HUES6 (cell line): ENCODE data around the gene NUP58.

ENCODE experiments used
- H3K27ac ChIP-seq: 2 replicates; pipeline ENCODE4 v1.7.0; 2013; ENCODE audit warnings: low read depth, mild to moderate bottlenecking, low read length, inconsistent platforms
- H3K27me3 ChIP-seq: 2 replicates; pipeline ENCODE4 v1.6.1; 2013; ENCODE audit warnings: low read length; ENCODE audit not compliant: control insufficient read depth, insufficient read depth
- H3K36me3 ChIP-seq: 2 replicates; pipeline ENCODE4 v1.6.1; 2013; ENCODE audit warnings: low read length; ENCODE audit not compliant: control insufficient read depth, insufficient read depth
- H3K4me1 ChIP-seq: 2 replicates; pipeline ENCODE4 v1.6.1; 2013; ENCODE audit warnings: low read length; ENCODE audit not compliant: control insufficient read depth, insufficient read depth
- H3K4me3 ChIP-seq: 2 replicates; pipeline ENCODE4 v1.5.1; 2013; ENCODE audit warnings: low read depth, low read length
- H3K9ac ChIP-seq: one replicate; pipeline ENCODE4 v1.6.1; 2013; ENCODE audit warnings: mild to moderate bottlenecking, low read length
- H3K9me3 ChIP-seq: 2 replicates; pipeline ENCODE4 v1.6.1; 2013; ENCODE audit warnings: low read depth, low read length; ENCODE audit not compliant: control insufficient read depth, insufficient read depth

NUP58 gene, protein sequence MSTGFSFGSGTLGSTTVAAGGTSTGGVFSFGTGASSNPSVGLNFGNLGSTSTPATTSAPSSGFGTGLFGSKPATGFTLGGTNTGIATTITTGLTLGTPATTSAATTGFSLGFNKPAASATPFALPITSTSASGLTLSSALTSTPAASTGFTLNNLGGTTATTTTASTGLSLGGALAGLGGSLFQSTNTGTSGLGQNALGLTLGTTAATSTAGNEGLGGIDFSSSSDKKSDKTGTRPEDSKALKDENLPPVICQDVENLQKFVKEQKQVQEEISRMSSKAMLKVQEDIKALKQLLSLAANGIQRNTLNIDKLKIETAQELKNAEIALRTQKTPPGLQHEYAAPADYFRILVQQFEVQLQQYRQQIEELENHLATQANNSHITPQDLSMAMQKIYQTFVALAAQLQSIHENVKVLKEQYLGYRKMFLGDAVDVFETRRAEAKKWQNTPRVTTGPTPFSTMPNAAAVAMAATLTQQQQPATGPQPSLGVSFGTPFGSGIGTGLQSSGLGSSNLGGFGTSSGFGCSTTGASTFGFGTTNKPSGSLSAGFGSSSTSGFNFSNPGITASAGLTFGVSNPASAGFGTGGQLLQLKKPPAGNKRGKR

DNA sequence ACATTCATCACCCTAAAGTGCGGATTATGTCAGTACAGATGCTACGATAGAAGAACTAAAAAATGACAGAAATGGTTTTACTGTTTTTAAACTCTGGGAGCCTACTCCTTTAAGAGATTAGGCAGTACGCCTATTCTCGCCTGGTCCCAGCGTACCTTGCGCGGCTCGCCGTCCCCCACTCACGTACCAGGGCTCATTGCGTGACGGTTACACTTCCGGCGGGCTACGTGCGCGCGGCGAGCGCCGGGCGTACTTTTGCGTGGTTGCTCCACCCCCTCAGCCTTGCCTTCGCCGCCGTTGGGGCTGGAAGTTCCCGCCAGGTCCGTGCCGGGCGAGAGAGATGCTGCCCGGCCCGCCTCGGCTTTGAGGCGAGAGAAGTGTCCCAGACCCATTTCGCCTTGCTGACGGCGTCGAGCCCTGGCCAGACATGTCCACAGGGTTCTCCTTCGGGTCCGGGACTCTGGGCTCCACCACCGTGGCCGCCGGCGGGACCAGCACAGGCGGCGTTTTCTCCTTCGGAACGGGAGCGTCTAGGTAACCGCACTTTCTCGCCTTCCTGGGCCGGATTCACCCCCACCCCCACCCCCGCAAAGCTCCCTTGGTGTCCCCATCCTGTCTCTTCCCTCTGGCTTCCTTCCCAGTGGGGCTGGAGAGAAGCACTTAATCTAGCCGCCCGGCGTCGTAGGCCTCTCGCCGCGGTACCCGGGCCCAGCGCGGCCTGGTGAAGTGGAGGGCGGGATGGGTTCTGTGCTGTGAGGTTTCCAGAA, at the start of gene NUP58:
TSS of gene NUP58 (plus strand) at position 279 of the 767 bp plus-strand sequence. CDS start at position 428, 149 bp downstream.
- H3K9ac ChIP-seq: peak within 1 kb of the TSS; percentile 87
- H3K4me3 ChIP-seq: peak within 1 kb of the TSS; percentile 84
- H3K36me3 ChIP-seq: peaks cover 24% of the 10 kb centered on the region
- peaks cover 10% of the 10 kb centered on the region for H3K27me3 ChIP-seq
- H3K9me3 ChIP-seq: no peaks in the 10 kb centered on the region
- peaks cover 6% of the 10 kb centered on the region for H3K4me1 ChIP-seq
- H3K27ac ChIP-seq: peak within 1 kb of the TSS; percentile 79; the same call in 1 of the 2 replicates

DNA sequence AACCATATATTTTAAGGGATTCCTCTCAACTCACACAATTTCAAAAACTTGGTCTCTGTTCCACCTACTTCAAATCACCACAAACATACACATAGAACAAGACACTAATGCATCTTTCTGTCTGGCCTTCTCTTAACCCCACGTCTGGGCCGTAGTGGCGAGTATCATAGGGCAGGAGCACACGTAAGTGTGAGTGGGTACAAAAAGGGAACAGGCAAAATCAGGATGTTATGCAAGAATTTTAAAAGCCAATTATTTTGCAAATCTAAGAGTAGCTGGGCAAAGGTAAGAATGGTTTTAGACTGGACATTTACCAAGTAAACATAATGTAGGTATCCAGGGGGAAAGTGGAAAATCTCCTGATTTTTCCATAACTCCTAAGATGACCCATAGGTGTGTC, 49.2 kb upstream of the NUP58 start:
- H3K9ac ChIP-seq: no peak overlapping the region
- no peaks in the 10 kb centered on the region for H3K9me3 ChIP-seq
- H3K27ac ChIP-seq: no peak overlapping the region
- peaks cover 11% of the 10 kb centered on the region for H3K36me3 ChIP-seq
- H3K4me3 ChIP-seq: no peak overlapping the region
- H3K4me1 ChIP-seq: no peaks in the 10 kb centered on the region
- H3K27me3 ChIP-seq: no peaks in the 10 kb centered on the region

DNA sequence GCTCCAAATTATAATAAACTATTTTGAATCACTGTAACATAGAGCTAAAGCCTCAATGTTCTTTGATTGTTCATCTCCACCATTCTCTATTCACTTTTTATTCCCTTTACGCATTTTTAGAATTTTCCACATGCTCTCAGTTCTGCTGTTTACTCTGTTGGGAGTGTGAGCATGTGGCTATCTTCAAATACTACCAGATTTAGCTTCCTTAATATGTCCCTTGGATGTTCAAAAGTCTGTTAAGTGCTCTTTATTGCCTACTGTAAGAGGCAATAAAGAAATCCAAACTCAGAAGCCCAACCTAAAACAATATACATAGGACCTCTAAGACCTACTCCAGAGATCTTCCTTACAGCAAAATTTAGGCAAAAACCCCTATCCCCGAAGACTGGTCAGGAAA, 48.7 kb upstream of the NUP58 start:
- Histone ChIP-seq H3K36me3 (peaks cover 12% of the 10 kb centered on the region), H3K27ac (no peak overlapping the region), H3K4me1 (no peaks in the 10 kb centered on the region), H3K4me3 (no peak overlapping the region), H3K9ac (no peak overlapping the region), H3K9me3 (no peaks in the 10 kb centered on the region), H3K27me3 (no peaks in the 10 kb centered on the region)

DNA sequence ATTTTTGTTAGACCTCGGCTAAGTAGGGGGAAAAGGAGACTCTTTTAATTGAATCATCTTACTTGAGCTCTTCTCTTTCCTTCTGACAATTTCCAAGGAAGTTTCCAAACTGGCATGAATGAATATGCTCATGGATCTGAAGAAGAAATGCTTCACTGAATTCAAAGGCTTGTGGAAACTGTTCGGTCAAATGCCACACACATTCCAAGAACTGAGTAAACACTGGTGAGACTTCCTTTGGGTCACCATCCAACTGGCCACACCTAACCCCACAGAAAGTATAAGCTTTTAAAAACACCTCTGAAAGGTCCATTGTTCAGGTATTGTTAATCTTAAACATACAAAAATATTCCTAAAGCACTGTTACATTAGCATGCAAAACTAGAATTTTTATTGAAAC, 47.7 kb upstream of the NUP58 start:
- Histone ChIP-seq H3K4me1 (no peaks in the 10 kb centered on the region), H3K9me3 (no peaks in the 10 kb centered on the region), H3K4me3 (no peak overlapping the region), H3K27me3 (no peaks in the 10 kb centered on the region), H3K36me3 (peaks cover 12% of the 10 kb centered on the region), H3K9ac (no peak overlapping the region), H3K27ac (no peak overlapping the region)

DNA sequence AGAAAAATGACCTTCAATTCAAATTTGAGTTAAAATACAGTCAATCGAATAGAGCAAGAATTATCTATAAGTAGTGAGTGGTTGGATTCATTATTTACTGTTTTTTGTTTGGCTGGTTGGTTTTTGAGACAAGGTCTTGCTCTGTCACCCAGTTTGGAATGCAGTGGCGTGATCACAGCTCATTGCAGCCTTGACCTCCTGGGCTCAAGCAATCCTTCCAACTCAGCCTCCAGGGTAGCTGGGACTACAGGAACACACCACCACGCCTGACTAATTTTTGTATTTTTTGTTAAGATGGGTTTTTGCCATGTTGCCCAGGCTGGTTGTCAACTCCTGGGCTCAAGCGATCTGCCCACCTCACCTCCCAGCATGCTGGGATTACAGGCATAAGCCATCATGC, 39.2 kb upstream of the NUP58 start:
- Histone ChIP-seq H3K4me3 (no peak overlapping the region), H3K9ac (no peak overlapping the region), H3K9me3 (no peaks in the 10 kb centered on the region), H3K27ac (no peak overlapping the region), H3K4me1 (no peaks in the 10 kb centered on the region), H3K27me3 (no peaks in the 10 kb centered on the region), H3K36me3 (peaks cover 21% of the 10 kb centered on the region)

DNA sequence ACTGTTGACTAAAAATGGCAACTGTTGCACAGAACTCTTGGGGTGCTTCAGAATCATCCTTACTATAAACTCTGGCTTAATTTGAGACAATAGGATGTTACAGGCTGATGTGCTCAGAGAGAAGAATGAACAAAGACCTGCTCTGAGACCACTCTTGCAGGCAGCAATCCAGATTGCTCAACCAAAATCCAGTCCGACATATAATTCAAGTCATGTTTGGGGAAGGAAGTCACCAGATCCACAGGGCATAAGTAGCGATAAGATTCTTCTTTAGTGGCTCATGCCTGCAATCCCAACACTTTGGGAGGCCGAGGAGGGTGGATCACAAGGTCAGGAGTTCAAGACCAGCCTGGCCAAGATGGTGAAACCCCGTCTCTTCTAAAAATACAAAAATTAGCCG, 34.7 kb upstream of the NUP58 start:
- no peak overlapping the region for H3K4me3 ChIP-seq
- no peaks in the 10 kb centered on the region for H3K27me3 ChIP-seq
- no peak overlapping the region for H3K9ac ChIP-seq
- H3K4me1 ChIP-seq: no peaks in the 10 kb centered on the region
- no peaks in the 10 kb centered on the region for H3K9me3 ChIP-seq
- peaks cover 11% of the 10 kb centered on the region for H3K36me3 ChIP-seq
- H3K27ac ChIP-seq: no peak overlapping the region

DNA sequence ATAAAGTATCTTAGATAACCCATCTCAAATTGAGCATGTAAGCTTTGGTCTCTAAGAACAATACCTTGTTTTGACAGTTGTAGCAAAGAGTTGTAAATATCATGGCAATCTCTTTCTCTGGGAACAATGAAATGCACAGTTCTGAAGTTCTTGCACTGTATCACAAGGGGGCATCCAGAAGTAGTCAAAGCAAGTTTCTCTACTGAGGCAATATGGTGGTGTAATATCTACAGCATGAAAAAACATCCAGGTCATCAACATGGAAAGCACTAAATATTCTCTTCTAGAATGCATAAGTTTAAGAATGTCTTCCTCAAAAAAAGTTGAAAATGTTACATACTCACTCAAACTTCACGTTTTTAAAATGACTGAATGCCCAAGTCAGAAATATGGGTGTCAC, 33.7 kb upstream of the NUP58 start:
- H3K9ac ChIP-seq: no peak overlapping the region
- H3K4me1 ChIP-seq: no peaks in the 10 kb centered on the region
- H3K36me3 ChIP-seq: peaks cover 9% of the 10 kb centered on the region

DNA sequence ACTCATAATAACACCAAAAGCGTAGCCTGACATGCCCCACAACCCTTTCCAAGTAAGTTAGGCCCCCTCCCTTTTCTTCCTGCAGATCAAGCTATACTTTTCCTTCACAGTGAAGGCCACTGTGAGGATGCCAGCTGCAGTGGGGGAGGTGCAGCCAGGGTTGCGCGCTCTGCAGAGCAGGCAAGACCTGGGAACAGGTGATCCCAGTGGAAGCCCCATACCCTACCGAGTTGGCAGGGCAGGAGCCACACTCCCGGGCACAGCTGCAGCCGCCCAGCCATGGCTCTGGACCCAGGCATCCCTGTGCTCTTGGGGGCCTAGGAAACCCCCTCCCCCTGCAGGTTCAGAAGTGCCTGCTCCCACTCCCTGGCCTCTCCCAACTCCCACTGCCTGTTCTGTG, 32.9 kb upstream of the NUP58 start:
- Histone ChIP-seq H3K36me3 (peaks cover 11% of the 10 kb centered on the region), H3K4me3 (no peak overlapping the region), H3K9me3 (no peaks in the 10 kb centered on the region), H3K9ac (no peak overlapping the region), H3K27ac (no peak overlapping the region), H3K4me1 (no peaks in the 10 kb centered on the region), H3K27me3 (no peaks in the 10 kb centered on the region)

More for the DNA sequence above, 33.7 kb upstream of the NUP58 start:
- no peak overlapping the region for H3K4me3 ChIP-seq
- H3K27me3 ChIP-seq: no peaks in the 10 kb centered on the region
- H3K9me3 ChIP-seq: no peaks in the 10 kb centered on the region
- H3K27ac ChIP-seq: no peak overlapping the region

DNA sequence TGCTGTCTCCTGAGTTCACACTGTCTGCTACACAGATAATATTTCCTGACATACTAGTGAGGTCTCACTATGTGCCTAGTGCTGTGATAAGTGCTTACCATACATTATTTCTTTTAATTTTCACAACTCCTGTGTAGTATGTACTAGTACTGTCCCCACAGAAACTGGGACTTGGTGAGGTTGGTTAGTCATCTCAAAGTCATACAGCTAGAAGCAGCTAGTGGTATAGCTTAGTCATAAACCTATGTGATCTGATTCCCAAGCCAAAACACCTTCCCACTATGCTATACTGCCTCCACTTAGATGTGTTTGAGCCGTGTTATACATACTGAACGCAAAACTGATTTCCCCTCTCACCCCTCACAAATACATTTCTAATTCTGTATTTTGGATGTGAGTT, 24.7 kb upstream of the NUP58 start:
- Histone ChIP-seq H3K4me3 (no peak overlapping the region), H3K4me1 (no peaks in the 10 kb centered on the region; the same call in 1 of the 2 replicates), H3K9me3 (no peaks in the 10 kb centered on the region), H3K27me3 (no peaks in the 10 kb centered on the region), H3K36me3 (peaks cover 6% of the 10 kb centered on the region), H3K9ac (no peak overlapping the region), H3K27ac (no peak overlapping the region)

DNA sequence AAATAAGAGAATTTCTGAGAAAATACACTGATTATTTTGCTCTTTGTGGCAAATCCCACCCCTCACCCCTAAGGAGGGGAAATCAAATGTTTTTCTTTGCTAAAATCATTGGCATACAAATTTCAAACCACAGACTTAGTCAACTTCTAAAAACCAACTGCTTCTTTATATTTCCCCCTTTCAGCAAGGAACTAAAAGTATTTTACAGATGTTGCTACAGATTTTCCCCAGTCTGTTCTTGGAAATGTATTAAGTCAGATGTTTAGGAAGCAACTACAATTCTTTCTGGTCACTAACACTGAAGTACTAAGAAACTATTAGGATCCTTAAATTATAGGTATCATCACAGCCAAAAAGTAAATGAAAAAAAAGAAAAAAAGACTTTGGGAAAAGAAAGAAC, 21.0 kb upstream of the NUP58 start:
- no peak overlapping the region for H3K4me3 ChIP-seq
- no peaks in the 10 kb centered on the region for H3K36me3 ChIP-seq
- peak overlapping the region; percentile 26; the same call in 1 of the 2 replicates for H3K27ac ChIP-seq
- no peak overlapping the region for H3K9ac ChIP-seq
- no peaks in the 10 kb centered on the region for H3K9me3 ChIP-seq
- H3K27me3 ChIP-seq: no peaks in the 10 kb centered on the region
- no peaks in the 10 kb centered on the region; the same call in 1 of the 2 replicates for H3K4me1 ChIP-seq
